OCI-LY1 (cell line): ENCODE data around the gene ZNF462.

Experiments
- H2AFZ ChIP-seq: fragments of 200-600 bp; sonication (generic), shearing (Covaris generic); 2 replicates; pipeline ENCODE4 v1.6.0; 2014; ENCODE audit warnings: antibody characterized with exemption, mild to moderate bottlenecking, low read length
- H3F3A ChIP-seq: fragments of 200-600 bp; sonication (generic), shearing (Covaris generic); 2 replicates; pipeline ENCODE4 v1.6.0; 2014; ENCODE audit warnings: mild to moderate bottlenecking, antibody characterized with exemption, low read length, moderate library complexity; ENCODE audit not compliant: insufficient read depth
- H3K27ac ChIP-seq: fragments of 200-600 bp; sonication (generic); 2 replicates; pipeline ENCODE4 v1.5.1; 2014; ENCODE audit warnings: low read length, mixed run types, mild to moderate bottlenecking, low read depth; ENCODE audit not compliant: poor library complexity, severe bottlenecking
- H3K27me3 ChIP-seq: fragments of 200-600 bp; sonication (generic); 2 replicates; pipeline ENCODE4 v1.6.0; 2014; ENCODE audit warnings: antibody characterized with exemption, mild to moderate bottlenecking, low read length, moderate library complexity; ENCODE audit not compliant: insufficient read depth
- H3K36me3 ChIP-seq: fragments of 200-600 bp; sonication (generic); 2 replicates; pipeline ENCODE4 v1.6.1; 2014; ENCODE audit warnings: mild to moderate bottlenecking, antibody characterized with exemption, low read length, moderate library complexity, mixed read lengths; ENCODE audit not compliant: insufficient read depth
- H3K4me1 ChIP-seq: fragments of 200-600 bp; sonication (generic); 2 replicates; pipeline ENCODE4 v1.5.1; 2014; ENCODE audit warnings: mild to moderate bottlenecking, low read length, moderate library complexity; ENCODE audit not compliant: insufficient read depth, severe bottlenecking
- H3K4me2 ChIP-seq: fragments of 200-600 bp; sonication (generic), shearing (Covaris generic); 2 replicates; pipeline ENCODE4 v1.6.1; 2014; ENCODE audit warnings: low read length
- H3K4me3 ChIP-seq: fragments of 200-600 bp; sonication (generic); 2 replicates; pipeline ENCODE4 v1.5.1; 2014; ENCODE audit warnings: low read length, low read depth, mild to moderate bottlenecking, mixed read lengths; ENCODE audit not compliant: poor library complexity, severe bottlenecking
- H3K79me2 ChIP-seq: fragments of 200-600 bp; shearing (Covaris generic); 2 replicates; pipeline ENCODE4 v1.6.1; 2016; ENCODE audit warnings: mixed run types, low read length, mixed read lengths; ENCODE audit not compliant: insufficient read depth
- H3K9ac ChIP-seq: fragments of 200-600 bp; sonication (generic), shearing (Covaris generic); 2 replicates; pipeline ENCODE4 v1.6.1; 2014; ENCODE audit warnings: mild to moderate bottlenecking, low read length, mixed read lengths
- H3K9me2 ChIP-seq: fragments of 200-600 bp; sonication (generic), shearing (Covaris generic); 2 replicates; pipeline ENCODE4 v1.6.1; 2014; ENCODE audit warnings: low read depth, mild to moderate bottlenecking, low read length, mixed read lengths
- H3K9me3 ChIP-seq: fragments of 200-600 bp; shearing (Covaris generic); 2 replicates; pipeline ENCODE4 v1.6.1; 2014; ENCODE audit warnings: low read length, mixed read lengths
- H4K20me1 ChIP-seq: fragments of 200-600 bp; sonication (generic), shearing (Covaris generic); 2 replicates; pipeline ENCODE4 v1.6.0; 2016; ENCODE audit warnings: mild to moderate bottlenecking, low read length; ENCODE audit not compliant: insufficient read depth
- EZH2 ChIP-seq: fragments of 200-600 bp; sonication (generic), shearing (Covaris generic); IDR thresholded peaks from 2 replicates; pipeline ENCODE4 v1.8.0; 2017; ENCODE audit warnings: borderline replicate concordance, mixed run types, mild to moderate bottlenecking, antibody characterized with exemption, low read length, moderate library complexity, mixed read lengths
- TF ChIP-seq, protein P1 (sequence below): fragments of 200-600 bp; sonication (generic), shearing (Covaris generic); IDR thresholded peaks from 2 replicates; pipeline ENCODE4 v1.5.1; 2017; ENCODE audit warnings: mild to moderate bottlenecking, antibody characterized with exemption, low read length, moderate library complexity, mixed read lengths

Gene ZNF462

DNA sequence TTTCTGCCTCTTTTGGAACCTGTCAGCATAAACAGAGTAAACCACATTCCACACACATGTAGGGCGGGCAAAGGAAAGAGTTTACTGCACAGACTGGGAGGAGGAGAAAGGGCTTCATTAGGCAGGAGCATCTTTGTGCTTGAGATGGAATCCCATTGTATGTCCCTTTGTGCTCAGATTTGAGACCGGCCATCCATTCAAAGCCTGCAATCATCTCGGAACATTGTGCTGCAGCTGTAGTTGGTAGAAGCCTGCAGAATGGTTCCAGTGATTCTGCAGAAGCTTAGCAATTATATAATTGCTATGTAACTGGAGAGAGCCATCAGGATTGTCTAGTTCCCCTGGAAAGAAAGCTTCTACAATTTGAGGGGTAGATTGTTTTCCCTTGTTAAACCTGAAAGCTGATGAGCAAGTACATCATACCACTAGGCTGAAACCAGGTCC lies 16.5 kb downstream of the ZNF462 start:
- no peaks in the 10 kb centered on the region for H3K9me2 ChIP-seq
- no peak overlapping the region for H3K27ac ChIP-seq
- no peaks in the 10 kb centered on the region for H3K4me1 ChIP-seq
- H3K9ac ChIP-seq: no peak overlapping the region
- H3K79me2 ChIP-seq: no peaks in the 10 kb centered on the region
- H3K27me3 ChIP-seq: no peaks in the 10 kb centered on the region
- H2AFZ ChIP-seq: no peak overlapping the region
- TF ChIP-seq, protein P1, sequence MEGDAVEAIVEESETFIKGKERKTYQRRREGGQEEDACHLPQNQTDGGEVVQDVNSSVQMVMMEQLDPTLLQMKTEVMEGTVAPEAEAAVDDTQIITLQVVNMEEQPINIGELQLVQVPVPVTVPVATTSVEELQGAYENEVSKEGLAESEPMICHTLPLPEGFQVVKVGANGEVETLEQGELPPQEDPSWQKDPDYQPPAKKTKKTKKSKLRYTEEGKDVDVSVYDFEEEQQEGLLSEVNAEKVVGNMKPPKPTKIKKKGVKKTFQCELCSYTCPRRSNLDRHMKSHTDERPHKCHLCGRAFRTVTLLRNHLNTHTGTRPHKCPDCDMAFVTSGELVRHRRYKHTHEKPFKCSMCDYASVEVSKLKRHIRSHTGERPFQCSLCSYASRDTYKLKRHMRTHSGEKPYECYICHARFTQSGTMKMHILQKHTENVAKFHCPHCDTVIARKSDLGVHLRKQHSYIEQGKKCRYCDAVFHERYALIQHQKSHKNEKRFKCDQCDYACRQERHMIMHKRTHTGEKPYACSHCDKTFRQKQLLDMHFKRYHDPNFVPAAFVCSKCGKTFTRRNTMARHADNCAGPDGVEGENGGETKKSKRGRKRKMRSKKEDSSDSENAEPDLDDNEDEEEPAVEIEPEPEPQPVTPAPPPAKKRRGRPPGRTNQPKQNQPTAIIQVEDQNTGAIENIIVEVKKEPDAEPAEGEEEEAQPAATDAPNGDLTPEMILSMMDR: no peak
- TF ChIP-seq EZH2: no peak
- no peak overlapping the region for H3K4me3 ChIP-seq
- H3K4me2 ChIP-seq: no peak overlapping the region
- no peaks in the 10 kb centered on the region for H3F3A ChIP-seq
- no peaks in the 10 kb centered on the region for H4K20me1 ChIP-seq
- H3K36me3 ChIP-seq: no peaks in the 10 kb centered on the region
- H3K9me3 ChIP-seq: no peaks in the 10 kb centered on the region

DNA sequence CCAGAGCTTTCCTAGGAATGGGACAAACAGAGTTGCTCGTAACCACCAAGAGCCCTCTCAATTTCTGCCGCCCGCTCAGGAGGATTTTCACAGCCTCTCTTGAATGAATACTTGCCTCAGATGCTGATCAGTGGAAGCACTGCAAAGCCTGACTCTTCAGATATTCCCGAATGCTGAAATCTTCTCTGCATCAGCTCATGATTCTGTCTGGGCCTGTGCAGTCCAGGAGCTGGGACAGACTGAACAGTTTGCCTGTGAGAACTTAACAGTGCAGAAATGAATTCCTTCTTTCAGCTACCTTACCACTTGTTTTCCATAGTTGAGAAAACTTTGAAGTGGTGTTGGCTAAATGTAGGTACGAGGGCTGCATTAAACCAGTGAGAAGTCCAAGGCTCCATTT lies 17.1 kb downstream of the ZNF462 start:
- H4K20me1 ChIP-seq: no peaks in the 10 kb centered on the region
- no peaks in the 10 kb centered on the region for H3K36me3 ChIP-seq
- H3K9me3 ChIP-seq: no peaks in the 10 kb centered on the region
- H3K27me3 ChIP-seq: no peaks in the 10 kb centered on the region
- H2AFZ ChIP-seq: no peak overlapping the region
- no peak overlapping the region for H3K27ac ChIP-seq
- H3K9me2 ChIP-seq: no peaks in the 10 kb centered on the region
- H3K4me1 ChIP-seq: no peaks in the 10 kb centered on the region
- no peaks in the 10 kb centered on the region for H3F3A ChIP-seq
- H3K9ac ChIP-seq: no peak overlapping the region
- H3K4me2 ChIP-seq: no peak overlapping the region
- no peaks in the 10 kb centered on the region for H3K79me2 ChIP-seq
- no peak overlapping the region for H3K4me3 ChIP-seq
- no peak for TF ChIP-seq EZH2
- TF ChIP-seq, protein P1: no peak

DNA sequence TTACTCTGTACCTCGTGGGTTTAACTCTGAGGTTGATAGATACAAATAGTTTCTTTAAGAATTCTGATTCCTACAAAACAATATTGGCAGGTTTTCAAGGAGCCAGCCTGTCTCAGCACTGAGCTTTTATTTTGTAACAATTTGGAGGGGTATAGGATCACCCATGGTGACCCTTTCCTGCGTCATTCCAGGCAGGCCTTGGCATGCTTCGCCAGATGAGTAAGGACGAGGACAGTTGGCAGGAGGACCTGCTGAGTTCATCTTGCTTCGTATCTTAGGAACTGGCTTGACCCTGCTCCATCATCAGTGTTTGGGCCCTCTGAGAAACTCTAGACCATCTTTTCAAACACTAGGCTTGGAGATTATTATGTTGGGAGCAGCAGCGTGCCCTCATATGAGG lies 17.9 kb downstream of the ZNF462 start:
- Histone ChIP-seq H3F3A (no peaks in the 10 kb centered on the region), H4K20me1 (no peaks in the 10 kb centered on the region), H3K9ac (no peak overlapping the region), H3K27me3 (no peaks in the 10 kb centered on the region), H3K79me2 (no peaks in the 10 kb centered on the region), H3K9me2 (no peaks in the 10 kb centered on the region), H3K4me2 (no peak overlapping the region), H3K27ac (no peak overlapping the region), H3K36me3 (no peaks in the 10 kb centered on the region), H3K9me3 (no peaks in the 10 kb centered on the region), H3K4me3 (no peak overlapping the region), H3K4me1 (no peaks in the 10 kb centered on the region), H2AFZ (no peak overlapping the region)
- TF ChIP-seq, protein P1: no peak
- no peak for TF ChIP-seq EZH2
